ENCODE data around the gene MAGI2. TPM values are rescaled to one million over a fixed set of nuclear protein-coding genes. Genes with fewer than 3 reads are reported as not detected.

The MAGI2 gene
- total RNA-seq, 3 donors from 2014 or later = 0.10 to 0.16 (median 0.14) TPM

DNA sequence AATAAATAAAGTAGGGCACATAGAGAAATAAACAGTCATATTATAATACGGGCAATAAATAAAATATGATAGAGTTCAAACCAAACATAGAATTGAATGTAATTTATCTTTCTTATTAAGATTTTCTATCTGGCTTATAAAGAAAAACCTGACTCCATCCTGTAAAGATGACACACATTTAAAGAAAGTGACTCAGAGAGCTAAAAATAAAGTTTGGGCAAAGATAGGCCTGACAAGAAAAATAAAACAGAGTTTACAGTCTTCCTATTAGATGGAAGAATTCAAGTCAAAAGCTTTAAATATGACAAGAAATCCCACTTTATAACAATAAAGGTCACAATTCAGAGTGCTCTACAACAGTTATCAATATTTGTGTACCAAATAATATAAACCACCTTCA is 1074.3 kb downstream of the MAGI2 start:
- no peaks in the 10 kb centered on the region for H3K27me3 Mint-ChIP-seq (ENCODE audit: low read depth)

DNA sequence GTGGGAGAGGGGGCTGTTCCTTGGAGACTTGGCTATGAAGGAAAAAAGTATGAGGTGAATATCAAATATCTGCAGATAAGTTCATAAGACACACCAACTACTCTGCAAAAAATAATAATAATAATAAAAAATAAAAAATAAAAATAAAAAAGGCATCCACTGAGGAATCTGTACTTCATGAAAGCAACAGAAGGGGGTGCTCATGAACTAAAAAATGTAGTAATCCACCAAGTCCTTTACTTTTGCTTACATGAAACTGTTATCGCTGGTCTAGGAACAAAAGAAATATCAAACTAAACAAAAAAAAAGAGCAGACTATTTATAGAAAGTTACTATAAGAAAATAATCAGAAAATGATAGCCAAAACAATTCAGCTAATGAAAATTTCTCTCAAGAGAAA is 1075.9 kb downstream of the MAGI2 start:
- Mint-ChIP-seq H3K36me3 (ENCODE audit: insufficient read depth) (no peaks in the 10 kb centered on the region), H3K27me3 (ENCODE audit: low read depth) (no peaks in the 10 kb centered on the region), H3K9me3 (peaks cover 4% of the 10 kb centered on the region), H3K4me3 (no peak overlapping the region), H3K4me1 (ENCODE audit: low read depth) (no peaks in the 10 kb centered on the region)
- ATAC-seq (no peak), DNase-seq (no peak)

More for the DNA sequence above, 1074.3 kb downstream of the MAGI2 start:
- Mint-ChIP-seq H3K9me3 (peaks cover 4% of the 10 kb centered on the region), H3K4me1 (ENCODE audit: low read depth) (no peaks in the 10 kb centered on the region), H3K36me3 (ENCODE audit: insufficient read depth) (no peaks in the 10 kb centered on the region), H3K4me3 (no peak overlapping the region)
- ATAC-seq (no peak), DNase-seq (no peak)

DNA sequence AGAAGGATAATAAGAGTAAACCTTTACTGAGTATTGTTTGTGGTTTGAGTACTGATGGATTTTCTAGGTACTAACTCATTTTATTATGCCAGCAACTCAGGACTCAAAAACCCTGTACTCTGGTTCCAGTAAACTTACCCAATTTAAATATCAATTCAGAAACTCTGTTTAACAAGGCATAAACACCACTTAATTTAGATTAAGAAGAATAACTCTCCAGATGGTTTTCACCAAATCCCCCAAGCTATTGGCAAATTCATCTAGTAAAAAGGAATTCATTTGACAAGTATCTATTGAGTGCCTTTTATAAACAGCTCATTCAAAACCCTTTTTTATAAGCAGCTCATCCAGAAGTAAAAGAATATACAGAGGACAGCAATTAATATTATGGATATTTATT is 1082.5 kb downstream of the MAGI2 start:
- no peaks in the 10 kb centered on the region for H3K4me1 Mint-ChIP-seq (ENCODE audit: low read depth)
- H3K4me3 Mint-ChIP-seq = no peak overlapping the region
- no peaks in the 10 kb centered on the region for H3K36me3 Mint-ChIP-seq (ENCODE audit: insufficient read depth)
- H3K27me3 Mint-ChIP-seq (ENCODE audit: low read depth) = no peaks in the 10 kb centered on the region
- ATAC-seq = no peak
- H3K9me3 Mint-ChIP-seq = no peaks in the 10 kb centered on the region
- DNase-seq = no peak

DNA sequence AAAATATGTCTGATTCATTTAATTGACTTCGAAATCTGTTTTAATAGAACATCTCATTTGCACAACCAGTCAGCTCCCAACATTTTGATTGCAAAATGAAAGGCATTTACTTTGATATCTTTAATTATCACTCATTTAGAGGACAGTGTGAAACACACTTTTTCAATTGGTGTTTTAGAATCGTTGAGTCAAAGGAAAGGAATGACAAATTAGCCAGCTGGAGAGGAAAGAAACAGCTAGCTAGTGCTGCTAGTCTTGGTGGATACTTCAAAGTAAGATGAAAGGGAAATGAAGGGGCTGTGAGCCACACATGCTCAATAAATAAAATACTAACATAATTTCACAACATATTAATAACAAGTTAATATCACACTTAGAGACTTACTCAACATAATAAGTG is 1084.7 kb downstream of the MAGI2 start:
- Mint-ChIP-seq H3K4me1 (ENCODE audit: low read depth) (no peaks in the 10 kb centered on the region), H3K4me3 (no peak overlapping the region), H3K27me3 (ENCODE audit: low read depth) (no peaks in the 10 kb centered on the region), H3K9me3 (no peaks in the 10 kb centered on the region), H3K36me3 (ENCODE audit: insufficient read depth) (no peaks in the 10 kb centered on the region)
- ATAC-seq (no peak), DNase-seq (no peak)

DNA sequence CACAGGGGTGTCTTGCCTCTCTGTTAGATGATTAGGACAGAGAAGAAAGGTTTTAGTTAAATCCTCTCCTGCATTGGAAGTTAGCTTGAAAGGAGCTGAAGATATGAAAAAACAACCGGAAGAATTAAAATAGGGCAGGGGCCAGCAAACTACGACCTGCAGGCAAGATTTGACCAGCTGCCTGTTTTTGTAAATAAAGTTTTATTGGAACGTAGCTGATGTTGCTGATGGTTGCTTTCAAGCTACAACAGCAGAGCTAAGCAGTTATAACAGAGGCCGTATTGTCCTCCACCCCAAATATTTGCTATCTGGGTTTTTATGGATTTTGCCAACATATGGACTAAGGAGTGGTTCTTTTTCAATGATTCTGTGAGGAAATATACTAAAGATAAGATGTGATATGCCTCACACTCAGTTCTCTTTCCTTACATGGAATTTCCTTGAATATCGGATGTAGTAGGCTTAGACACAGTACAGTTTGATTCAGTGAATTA is 1086.1 kb downstream of the MAGI2 start:
- ATAC-seq (no peak), DNase-seq (no peak)
- Mint-ChIP-seq H3K27me3 (ENCODE audit: low read depth) (no peaks in the 10 kb centered on the region), H3K4me1 (ENCODE audit: low read depth) (no peaks in the 10 kb centered on the region), H3K4me3 (no peak overlapping the region), H3K9me3 (no peaks in the 10 kb centered on the region), H3K36me3 (ENCODE audit: insufficient read depth) (no peaks in the 10 kb centered on the region)

DNA sequence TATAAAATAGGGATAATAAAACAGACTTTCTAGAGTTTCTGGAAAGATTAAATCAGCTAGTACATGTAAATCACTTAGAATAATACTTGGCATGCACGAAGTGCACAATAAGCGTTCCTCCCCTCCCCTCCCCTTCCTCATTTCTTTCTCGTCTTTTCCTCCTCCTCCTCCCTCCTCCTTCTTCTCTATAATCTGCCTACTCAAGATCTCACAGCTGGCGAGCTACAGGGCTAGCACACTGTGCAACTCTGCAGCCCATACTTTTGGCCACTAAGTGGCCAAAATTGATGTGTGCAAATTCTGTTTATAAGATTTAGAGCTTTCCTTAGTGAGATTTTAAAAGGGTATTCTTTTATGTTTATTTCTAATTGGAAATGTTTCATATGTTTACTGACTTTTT is 1089.6 kb downstream of the MAGI2 start:
- H3K9me3 Mint-ChIP-seq = no peaks in the 10 kb centered on the region

DNA sequence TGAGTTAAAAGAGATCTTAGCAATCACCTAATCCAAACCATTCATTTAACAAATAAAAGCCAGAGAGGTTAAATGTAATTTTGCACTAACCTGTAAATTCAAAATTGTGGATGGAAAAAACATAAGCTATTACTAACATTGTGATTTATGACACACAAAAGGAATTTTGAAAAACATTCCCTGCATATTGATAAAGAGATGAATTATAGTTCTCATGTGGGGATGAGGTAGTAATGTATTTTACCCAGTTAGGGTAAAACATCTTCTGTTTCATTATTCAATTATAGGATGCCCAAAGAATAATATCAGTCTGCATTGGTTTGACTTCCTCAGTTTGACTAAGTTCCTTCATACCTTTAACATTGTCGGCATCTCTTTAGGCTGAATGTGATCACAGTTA is 1093.6 kb downstream of the MAGI2 start:
- ATAC-seq (no peak), DNase-seq (no peak)
- no peaks in the 10 kb centered on the region for H3K27me3 Mint-ChIP-seq (ENCODE audit: low read depth)
- no peak overlapping the region for H3K4me3 Mint-ChIP-seq
- H3K36me3 Mint-ChIP-seq (ENCODE audit: insufficient read depth) = no peaks in the 10 kb centered on the region
- H3K9me3 Mint-ChIP-seq = no peaks in the 10 kb centered on the region
- H3K4me1 Mint-ChIP-seq (ENCODE audit: low read depth) = no peaks in the 10 kb centered on the region

More for the DNA sequence above, 1089.6 kb downstream of the MAGI2 start:
- Mint-ChIP-seq H3K36me3 (ENCODE audit: insufficient read depth) (no peaks in the 10 kb centered on the region), H3K4me3 (no peak overlapping the region), H3K4me1 (ENCODE audit: low read depth) (no peaks in the 10 kb centered on the region), H3K27me3 (ENCODE audit: low read depth) (no peaks in the 10 kb centered on the region)
- DNase-seq = no peak
- ATAC-seq = no peak

DNA sequence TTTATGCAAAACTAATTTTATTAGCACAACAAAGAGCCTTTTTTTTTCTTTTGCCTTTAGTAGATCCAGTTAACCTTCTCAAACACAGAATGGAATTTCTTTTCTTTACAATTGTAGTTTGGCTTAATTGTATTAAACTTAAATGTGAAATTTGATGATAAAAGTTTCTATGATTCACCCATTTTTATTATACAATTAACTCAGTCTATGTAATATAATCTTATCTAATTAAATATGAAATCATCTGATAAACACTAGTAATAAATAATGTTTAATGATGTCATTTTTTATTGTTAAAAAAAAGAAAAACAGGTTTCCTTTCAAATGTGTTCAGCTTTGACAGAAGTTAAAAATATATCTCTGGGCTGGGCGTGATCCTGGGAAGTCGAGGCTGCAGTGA is 1095.8 kb downstream of the MAGI2 start:
- DNase-seq = no peak
- H3K9me3 Mint-ChIP-seq = no peaks in the 10 kb centered on the region
- H3K27me3 Mint-ChIP-seq (ENCODE audit: low read depth) = peaks cover 2% of the 10 kb centered on the region
- H3K36me3 Mint-ChIP-seq (ENCODE audit: insufficient read depth) = no peaks in the 10 kb centered on the region
- no peaks in the 10 kb centered on the region for H3K4me1 Mint-ChIP-seq (ENCODE audit: low read depth)
- no peak for ATAC-seq
- no peak overlapping the region for H3K4me3 Mint-ChIP-seq

DNA sequence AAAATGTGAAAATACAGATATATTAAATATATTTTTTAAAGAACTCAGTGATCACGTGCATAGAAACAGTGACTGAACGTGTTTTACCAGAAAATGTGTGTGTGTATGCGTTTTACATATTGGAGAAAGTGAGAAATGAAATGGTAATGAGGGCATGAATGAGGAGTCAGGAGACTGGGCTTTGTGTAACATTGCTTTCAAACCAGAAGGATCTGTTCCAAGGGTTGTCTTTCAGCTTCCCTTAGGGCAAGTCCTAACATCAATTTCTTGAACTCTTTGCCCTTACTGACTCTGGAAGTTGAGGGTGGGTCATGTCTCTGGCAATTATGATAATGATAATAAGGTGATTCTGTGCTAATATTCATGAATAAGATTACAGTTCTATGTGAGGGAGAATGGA is 1097.6 kb downstream of the MAGI2 start:
- no peaks in the 10 kb centered on the region for H3K36me3 Mint-ChIP-seq (ENCODE audit: insufficient read depth)
- no peak for ATAC-seq
- H3K4me3 Mint-ChIP-seq = no peak overlapping the region
- no peak for DNase-seq
- H3K4me1 Mint-ChIP-seq (ENCODE audit: low read depth) = no peaks in the 10 kb centered on the region
- H3K9me3 Mint-ChIP-seq = no peaks in the 10 kb centered on the region
- H3K27me3 Mint-ChIP-seq (ENCODE audit: low read depth) = peaks cover 2% of the 10 kb centered on the region

DNA sequence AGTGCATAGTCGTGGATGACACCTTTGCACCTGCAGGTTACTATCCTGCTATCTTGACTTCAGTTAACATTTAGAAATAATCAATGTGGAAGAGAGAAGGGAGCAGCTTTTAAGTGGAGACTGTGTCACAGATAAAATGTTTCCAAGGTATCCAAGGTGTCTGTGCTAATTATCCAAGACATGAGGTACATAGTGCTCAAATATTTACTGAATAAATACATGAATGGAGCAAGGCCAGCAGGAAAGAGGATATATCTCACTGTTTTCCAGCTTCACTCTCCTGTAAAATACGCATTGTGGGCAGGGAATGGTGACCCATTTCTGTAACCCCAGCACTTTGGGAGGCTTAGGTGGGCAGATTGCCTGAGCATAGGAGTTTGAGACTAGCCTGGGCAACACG is 1102.5 kb downstream of the MAGI2 start:
- Mint-ChIP-seq H3K27me3 (ENCODE audit: low read depth) (peaks cover 2% of the 10 kb centered on the region), H3K9me3 (no peaks in the 10 kb centered on the region), H3K4me3 (no peak overlapping the region), H3K4me1 (ENCODE audit: low read depth) (no peaks in the 10 kb centered on the region), H3K36me3 (ENCODE audit: insufficient read depth) (no peaks in the 10 kb centered on the region)
- DNase-seq (no peak), ATAC-seq (no peak)

DNA sequence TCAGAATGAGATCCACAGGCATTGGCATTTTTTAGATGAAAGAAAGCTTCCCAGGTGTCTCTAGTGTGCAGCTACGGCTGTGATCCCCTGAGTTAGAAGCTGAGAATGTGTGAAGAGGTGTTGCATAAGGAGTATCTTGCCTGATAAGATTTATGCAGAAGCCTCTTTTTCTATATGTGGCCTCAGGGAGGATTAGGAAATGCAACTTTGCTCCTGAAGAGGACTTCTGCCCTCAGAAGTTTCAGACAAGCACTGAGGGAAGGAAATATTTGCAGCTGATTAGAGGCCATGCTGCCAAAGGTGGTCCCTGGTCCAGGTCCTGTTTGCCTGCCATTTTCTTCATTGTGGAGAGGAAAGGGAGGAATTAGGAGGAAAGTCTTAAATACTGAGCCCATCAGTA is 1103.1 kb downstream of the MAGI2 start:
- Mint-ChIP-seq H3K9me3 (no peaks in the 10 kb centered on the region), H3K36me3 (ENCODE audit: insufficient read depth) (no peaks in the 10 kb centered on the region), H3K4me3 (no peak overlapping the region), H3K27me3 (ENCODE audit: low read depth) (peaks cover 2% of the 10 kb centered on the region), H3K4me1 (ENCODE audit: low read depth) (no peaks in the 10 kb centered on the region)
- ATAC-seq (no peak), DNase-seq (no peak)

DNA sequence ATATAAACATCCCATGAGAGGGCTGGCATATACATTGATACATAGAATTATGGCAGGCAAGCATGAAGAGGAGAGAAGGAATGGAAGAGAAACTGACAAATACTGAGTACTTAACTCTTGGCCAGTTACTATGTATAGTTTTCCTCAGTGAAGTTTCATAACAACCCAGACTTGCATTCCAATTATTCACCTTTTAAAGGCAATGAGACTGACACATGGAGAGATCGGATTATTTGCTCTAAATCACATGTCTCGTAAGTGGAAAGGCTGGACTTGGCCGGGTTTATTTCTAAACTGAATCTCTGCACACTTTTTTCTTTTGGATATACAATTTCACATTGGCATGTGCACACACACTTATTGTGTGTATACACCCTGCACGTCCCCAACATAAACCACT is 1106.6 kb downstream of the MAGI2 start:
- H3K27me3 Mint-ChIP-seq (ENCODE audit: low read depth) = no peaks in the 10 kb centered on the region
- ATAC-seq (no peak), DNase-seq (no peak)
- no peak overlapping the region for H3K4me3 Mint-ChIP-seq
- H3K36me3 Mint-ChIP-seq (ENCODE audit: insufficient read depth) = no peaks in the 10 kb centered on the region
- H3K4me1 Mint-ChIP-seq (ENCODE audit: low read depth) = no peaks in the 10 kb centered on the region
- H3K9me3 Mint-ChIP-seq = no peaks in the 10 kb centered on the region

DNA sequence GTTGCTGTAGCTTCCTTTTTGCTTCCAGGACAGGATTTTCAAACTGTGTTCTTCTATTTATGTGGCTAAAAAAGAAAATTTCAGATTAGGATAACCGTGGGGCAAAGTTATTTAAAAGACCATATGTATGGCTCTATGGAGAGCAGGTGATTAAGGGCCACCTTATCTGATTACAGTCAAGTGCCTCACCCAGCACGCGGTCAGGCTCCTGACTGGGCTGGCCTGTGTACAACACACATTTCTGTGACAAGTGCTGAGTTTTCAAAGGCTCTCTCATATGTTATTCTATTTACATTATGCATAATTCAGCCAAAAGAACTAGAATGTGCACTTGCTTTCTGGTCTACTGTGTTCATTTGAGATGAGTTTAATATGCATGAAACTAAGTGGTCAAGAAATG is 1107.5 kb downstream of the MAGI2 start:
- Mint-ChIP-seq H3K4me3 (no peak overlapping the region), H3K36me3 (ENCODE audit: insufficient read depth) (no peaks in the 10 kb centered on the region), H3K4me1 (ENCODE audit: low read depth) (no peaks in the 10 kb centered on the region), H3K9me3 (no peaks in the 10 kb centered on the region), H3K27me3 (ENCODE audit: low read depth) (no peaks in the 10 kb centered on the region)
- DNase-seq (no peak), ATAC-seq (no peak)

DNA sequence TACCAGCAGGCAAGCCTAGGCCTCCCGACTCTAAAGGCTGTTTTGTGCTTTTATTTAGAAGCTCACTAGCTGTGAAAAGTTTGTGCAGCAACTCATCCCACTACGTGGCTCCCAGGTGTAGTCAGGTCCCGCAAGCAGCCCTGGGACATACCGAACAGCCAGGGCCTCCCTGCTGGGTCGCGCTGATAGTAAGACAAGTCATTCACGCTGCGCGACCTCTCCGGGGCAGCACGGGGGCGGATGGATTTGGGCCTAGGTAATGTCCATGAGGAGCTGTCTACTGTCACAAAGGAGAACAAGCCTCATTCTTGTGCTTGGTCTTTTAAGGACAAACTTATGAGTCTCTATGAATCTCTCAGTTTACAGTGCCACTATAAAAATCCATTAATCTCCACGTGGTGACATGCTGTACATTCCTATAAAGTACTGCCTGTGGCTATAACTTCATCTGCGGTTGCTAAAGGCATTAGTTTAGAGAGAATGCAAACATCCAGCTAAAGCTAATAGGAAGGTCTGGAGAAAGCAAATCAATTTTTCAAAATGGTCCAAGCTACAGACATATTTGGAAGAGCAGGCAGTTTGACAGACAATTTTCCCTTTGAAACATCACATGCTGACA is 1108.1 kb downstream of the MAGI2 start:
- no peak for ATAC-seq
- H3K9me3 Mint-ChIP-seq = no peaks in the 10 kb centered on the region
- no peaks in the 10 kb centered on the region for H3K27me3 Mint-ChIP-seq (ENCODE audit: low read depth)
- H3K4me1 Mint-ChIP-seq (ENCODE audit: low read depth) = no peaks in the 10 kb centered on the region
- no peak overlapping the region for H3K4me3 Mint-ChIP-seq
- H3K36me3 Mint-ChIP-seq (ENCODE audit: insufficient read depth) = no peaks in the 10 kb centered on the region
- DNase-seq = no peak

DNA sequence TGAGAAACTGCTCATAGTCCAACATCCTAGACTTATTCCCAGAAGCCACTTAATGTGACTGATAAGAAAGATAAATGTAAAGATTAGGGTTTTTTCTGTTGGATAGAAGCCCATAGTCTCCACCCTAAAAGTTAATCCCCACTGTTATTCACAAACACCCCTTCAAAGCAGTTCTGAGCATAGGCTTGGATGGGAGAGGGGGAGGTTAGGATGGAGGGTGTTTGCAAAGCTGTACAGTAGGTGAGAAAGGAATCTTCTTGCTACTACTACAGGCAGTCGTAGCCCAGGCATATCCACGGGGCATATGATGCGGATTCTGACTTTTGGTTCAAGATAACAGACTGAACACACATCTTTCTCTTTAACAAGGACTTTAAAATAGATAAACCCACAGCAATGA is 1119.0 kb downstream of the MAGI2 start:
- ATAC-seq (no peak), DNase-seq (no peak)
- Mint-ChIP-seq H3K9me3 (no peaks in the 10 kb centered on the region), H3K4me3 (no peak overlapping the region), H3K36me3 (ENCODE audit: insufficient read depth) (no peaks in the 10 kb centered on the region), H3K4me1 (ENCODE audit: low read depth) (no peaks in the 10 kb centered on the region), H3K27me3 (ENCODE audit: low read depth) (no peaks in the 10 kb centered on the region)
